ENCODE measurements around the gene PTPRZ1. TPM values are rescaled to one million over a fixed set of nuclear protein-coding genes. Genes with fewer than 3 reads are reported as not detected.

Gene PTPRZ1
- total RNA-seq, 1 experiment from 2014 or later, result 105 TPM

GRCh38 chr7:121945066-121945465, 72.1 kb downstream of the PTPRZ1 start:
- Mint-ChIP-seq H3K27ac (peak overlapping the region; percentile 48), H3K36me3 (peaks cover 12% of the 10 kb centered on the region), H3K27me3 (ENCODE audit: low read depth) (no peaks in the 10 kb centered on the region), H3K9me3 (no peaks in the 10 kb centered on the region), H3K4me3 (no peak overlapping the region), H3K4me1 (peaks cover 72% of the 10 kb centered on the region)
- TF ChIP-seq JAZF1 (CRISPR knock-in tag; IDR thresholded peaks at IDR 0.05), result no peak
- no peak for TF ChIP-seq ZNF317 (CRISPR knock-in tag; IDR thresholded peaks at IDR 0.05; ENCODE audit: borderline replicate concordance, low read depth)
- TF ChIP-seq ZNF512 (CRISPR knock-in tag; IDR thresholded peaks at IDR 0.05; ENCODE audit: borderline replicate concordance), result no peak
- TF ChIP-seq GABPB1 (CRISPR knock-in tag; IDR thresholded peaks at IDR 0.05), result no peak
- TF ChIP-seq ZMAT4 (CRISPR knock-in tag; IDR thresholded peaks at IDR 0.05), result no peak
- TF ChIP-seq NFATC4 (CRISPR knock-in tag; IDR thresholded peaks at IDR 0.05), result no peak
- no peak for TF ChIP-seq IRF2 (CRISPR knock-in tag; IDR thresholded peaks at IDR 0.05; ENCODE audit: borderline replicate concordance, low read depth)
- no peak for TF ChIP-seq OVOL2 (CRISPR knock-in tag; IDR thresholded peaks at IDR 0.05; ENCODE audit: borderline replicate concordance)
- no peak for TF ChIP-seq PREB (CRISPR knock-in tag; IDR thresholded peaks at IDR 0.05; ENCODE audit: borderline replicate concordance)
- no peak for TF ChIP-seq TCF7 (CRISPR knock-in tag; IDR thresholded peaks at IDR 0.05; ENCODE audit: low read depth)
- TF ChIP-seq CREM (CRISPR knock-in tag; IDR thresholded peaks at IDR 0.05), result no peak
- TF ChIP-seq NFE2L1 (CRISPR knock-in tag; IDR thresholded peaks at IDR 0.05), result no peak
- no peak for TF ChIP-seq KAT7 (CRISPR knock-in tag; IDR thresholded peaks at IDR 0.05; ENCODE audit: borderline replicate concordance)
- TF ChIP-seq PRRX2 (CRISPR knock-in tag; IDR thresholded peaks at IDR 0.05), result no peak
- no peak for TF ChIP-seq NR3C1 (CRISPR knock-in tag; conservative IDR thresholded peaks at IDR 0.05; ENCODE audit: low read depth)
- TF ChIP-seq ARID4B (CRISPR knock-in tag; IDR thresholded peaks at IDR 0.05; ENCODE audit: borderline replicate concordance), result no peak
- no peak for TF ChIP-seq ZNF281 (CRISPR knock-in tag; IDR thresholded peaks at IDR 0.05)
- TF ChIP-seq USF2 (CRISPR knock-in tag; IDR thresholded peaks at IDR 0.05), result no peak
- DNase-seq (ENCODE audit: low spot score) (no peak), ATAC-seq (no peak)
- CTCF ChIA-PET, result interaction anchor here (0.5 to 1.7 kb wide), 3 partner anchors 10 to 349 kb away, joined by 3 to 7 read pairs (median 5); no protein-coding TSS in a partner anchor
- POLR2A ChIA-PET, result interaction anchor here (1.0 kb wide), 1 partner anchor 12 kb away, joined by 3 read pairs; no protein-coding TSS in a partner anchor

Measured in WTC11 (cell line).